KOPT-K1 (cell line): ENCODE data around the gene USP47.

ENCODE experiments used
- H3K27ac ChIP-seq: fragments of 200-600 bp; sonication (generic); 2 replicates; pipeline ENCODE4 v1.5.1; 2016; ENCODE audit warnings: antibody characterized with exemption, mild to moderate bottlenecking, low read depth, low read length; ENCODE audit not compliant: poor library complexity, severe bottlenecking
- H3K36me3 ChIP-seq: fragments of 200-600 bp; sonication (generic); 2 replicates; pipeline ENCODE4 v1.5.1; 2017; ENCODE audit warnings: antibody characterized with exemption, mild to moderate bottlenecking, low read length, moderate library complexity; ENCODE audit not compliant: insufficient read depth
- H3K9me3 ChIP-seq: fragments of 200-600 bp; sonication (generic); 2 replicates; pipeline ENCODE4 v1.5.1; 2017; ENCODE audit warnings: antibody characterized with exemption, low read length, mild to moderate bottlenecking; ENCODE audit not compliant: insufficient read depth, poor library complexity, severe bottlenecking

USP47 gene

GRCh38 chr11:11978792-11979487 lies 137.2 kb downstream of the USP47 start:
- Histone ChIP-seq H3K9me3 (no peaks in the 10 kb centered on the region), H3K36me3 (no peaks in the 10 kb centered on the region), H3K27ac (no peak overlapping the region)

DNA sequence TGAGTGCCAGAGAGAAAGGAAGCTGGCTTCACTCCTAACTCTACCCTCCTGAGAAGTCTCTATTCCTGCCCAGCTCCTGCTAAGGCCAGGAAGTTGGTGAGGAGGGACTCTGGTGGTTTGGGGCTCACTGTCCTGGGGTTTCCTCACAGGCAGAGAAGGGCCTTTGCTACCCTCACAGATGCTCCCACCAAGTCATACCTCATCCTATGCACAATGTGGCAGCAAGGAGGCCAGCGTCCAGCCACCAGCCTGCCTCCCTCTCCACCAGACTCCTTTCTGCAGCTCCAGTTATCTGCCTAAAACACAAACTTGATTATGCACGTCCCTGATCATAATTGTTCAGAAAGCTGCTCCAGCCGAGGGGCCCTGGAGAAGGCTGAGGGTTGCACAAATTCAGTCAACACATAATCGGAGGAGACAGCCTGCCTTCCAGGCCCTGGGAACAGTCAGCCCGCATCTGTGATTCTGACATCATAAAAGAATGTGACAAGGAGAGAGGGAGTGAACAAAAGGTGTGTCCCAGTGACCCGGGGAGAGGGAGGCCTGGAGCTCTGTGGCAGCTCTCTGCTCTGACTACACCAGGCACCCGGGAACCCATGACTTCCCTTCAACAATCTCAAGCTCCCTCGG lies 137.8 kb downstream of the USP47 start:
- Histone ChIP-seq H3K27ac (no peak overlapping the region), H3K9me3 (no peaks in the 10 kb centered on the region), H3K36me3 (no peaks in the 10 kb centered on the region)

DNA sequence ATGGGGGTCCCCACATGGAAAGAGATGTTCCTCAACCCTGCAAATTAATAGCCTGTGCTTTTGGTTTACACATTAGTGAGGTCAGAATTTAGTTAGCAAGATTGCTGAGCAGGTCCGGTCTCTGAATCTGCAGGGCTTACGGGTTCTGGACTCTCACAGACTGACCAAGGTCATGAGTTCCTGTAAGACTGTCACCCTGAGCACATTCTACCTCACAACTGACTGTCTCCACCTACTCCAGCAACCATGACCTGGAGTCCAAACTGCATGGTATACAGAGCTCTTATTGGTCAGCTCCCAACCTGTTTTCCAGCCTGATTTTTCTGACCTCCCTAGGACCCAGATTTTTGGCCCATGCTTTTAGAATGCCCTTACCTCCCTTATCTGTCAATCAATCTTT lies 138.4 kb downstream of the USP47 start:
- no peak overlapping the region for H3K27ac ChIP-seq
- no peaks in the 10 kb centered on the region for H3K36me3 ChIP-seq
- H3K9me3 ChIP-seq, result no peaks in the 10 kb centered on the region

DNA sequence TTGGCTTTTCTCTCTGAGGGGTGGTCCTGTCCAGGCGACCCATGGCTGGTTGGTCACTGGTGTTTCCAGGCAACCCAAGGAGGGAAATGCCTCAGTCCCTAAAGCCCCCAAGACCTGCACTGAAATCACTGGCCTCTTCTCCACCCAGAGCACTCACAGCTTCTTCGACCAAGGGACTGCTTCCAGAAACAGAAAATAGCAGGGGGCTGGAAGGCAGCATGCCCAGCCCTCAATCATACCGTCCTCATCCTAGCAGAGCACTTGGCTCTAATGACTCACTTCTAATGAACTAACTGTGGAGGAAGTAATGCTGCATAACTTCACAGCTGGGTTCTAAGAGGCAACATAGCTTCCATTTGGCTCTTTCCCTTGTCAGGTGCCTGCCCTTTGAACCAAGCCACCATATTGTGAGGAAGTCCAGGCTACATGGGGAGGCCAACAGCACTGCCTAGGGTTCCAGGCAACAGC lies 139.1 kb downstream of the USP47 start:
- Histone ChIP-seq H3K27ac (no peak overlapping the region), H3K36me3 (no peaks in the 10 kb centered on the region)

GRCh38 chr11:11981364-11981763 lies 139.6 kb downstream of the USP47 start:
- Histone ChIP-seq H3K27ac (no peak overlapping the region), H3K36me3 (no peaks in the 10 kb centered on the region), H3K9me3 (no peaks in the 10 kb centered on the region)

More for the DNA sequence above, 139.1 kb downstream of the USP47 start:
- H3K9me3 ChIP-seq, result no peaks in the 10 kb centered on the region

- no peak overlapping the region for H3K27ac ChIP-seq
- no peaks in the 10 kb centered on the region for H3K9me3 ChIP-seq
- no peaks in the 10 kb centered on the region for H3K36me3 ChIP-seq
Observed at GRCh38 chr11:11981840-11982239, 140.1 kb downstream of the USP47 start.

- Histone ChIP-seq H3K27ac (no peak overlapping the region), H3K36me3 (no peaks in the 10 kb centered on the region), H3K9me3 (no peaks in the 10 kb centered on the region)
Observed at GRCh38 chr11:11982461-11982860, 140.7 kb downstream of the USP47 start.

DNA sequence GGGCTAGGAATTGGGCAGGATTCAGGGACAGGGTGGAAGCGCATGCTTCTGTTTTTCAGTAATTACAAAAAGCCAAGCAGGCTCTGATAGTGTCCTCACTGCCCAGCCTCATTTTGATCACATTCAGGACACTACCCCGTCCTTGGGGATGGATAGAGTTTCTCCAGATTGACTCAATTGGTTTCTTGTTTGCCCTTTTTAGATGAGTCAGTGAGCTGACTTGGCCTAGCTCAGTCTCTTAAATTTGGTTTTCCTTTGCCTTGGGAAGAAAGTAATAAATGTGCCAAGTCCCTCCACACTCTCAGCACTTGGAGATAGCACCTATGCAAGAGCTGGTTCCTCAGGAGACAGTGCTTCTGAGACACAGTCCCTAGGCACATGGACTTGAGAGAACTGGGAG lies 141.2 kb downstream of the USP47 start:
- no peaks in the 10 kb centered on the region for H3K9me3 ChIP-seq
- H3K27ac ChIP-seq, result no peak overlapping the region
- no peaks in the 10 kb centered on the region for H3K36me3 ChIP-seq

DNA sequence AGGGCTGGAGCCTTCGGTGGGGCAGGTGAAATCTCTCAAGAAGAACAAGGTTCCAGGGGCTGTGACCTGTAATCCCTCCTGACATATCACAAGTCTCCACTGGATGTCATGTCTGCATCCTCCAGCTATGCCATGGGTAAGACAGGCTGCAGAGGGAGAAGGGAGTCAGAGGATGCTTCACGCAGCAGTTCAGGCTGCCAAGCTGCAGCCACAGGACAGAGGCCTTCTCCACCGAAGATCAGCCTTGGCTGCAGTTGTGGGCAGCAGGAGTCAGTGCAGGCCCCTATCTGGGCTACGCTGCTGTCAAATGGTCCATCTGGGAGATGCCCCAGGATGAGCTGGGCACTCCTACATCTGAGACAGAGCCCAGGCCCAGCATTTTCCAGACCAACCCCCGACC lies 141.7 kb downstream of the USP47 start:
- Histone ChIP-seq H3K27ac (no peak overlapping the region), H3K9me3 (no peaks in the 10 kb centered on the region), H3K36me3 (no peaks in the 10 kb centered on the region)

GRCh38 chr11:11984563-11984962 lies 142.8 kb downstream of the USP47 start:
- Histone ChIP-seq H3K27ac (no peak overlapping the region), H3K36me3 (no peaks in the 10 kb centered on the region)

GRCh38 chr11:11985016-11985715 lies 143.4 kb downstream of the USP47 start:
- Histone ChIP-seq H3K9me3 (no peaks in the 10 kb centered on the region), H3K27ac (no peak overlapping the region), H3K36me3 (no peaks in the 10 kb centered on the region)

More at GRCh38 chr11:11984563-11984962, 142.8 kb downstream of the USP47 start:
- H3K9me3 ChIP-seq, result no peaks in the 10 kb centered on the region

DNA sequence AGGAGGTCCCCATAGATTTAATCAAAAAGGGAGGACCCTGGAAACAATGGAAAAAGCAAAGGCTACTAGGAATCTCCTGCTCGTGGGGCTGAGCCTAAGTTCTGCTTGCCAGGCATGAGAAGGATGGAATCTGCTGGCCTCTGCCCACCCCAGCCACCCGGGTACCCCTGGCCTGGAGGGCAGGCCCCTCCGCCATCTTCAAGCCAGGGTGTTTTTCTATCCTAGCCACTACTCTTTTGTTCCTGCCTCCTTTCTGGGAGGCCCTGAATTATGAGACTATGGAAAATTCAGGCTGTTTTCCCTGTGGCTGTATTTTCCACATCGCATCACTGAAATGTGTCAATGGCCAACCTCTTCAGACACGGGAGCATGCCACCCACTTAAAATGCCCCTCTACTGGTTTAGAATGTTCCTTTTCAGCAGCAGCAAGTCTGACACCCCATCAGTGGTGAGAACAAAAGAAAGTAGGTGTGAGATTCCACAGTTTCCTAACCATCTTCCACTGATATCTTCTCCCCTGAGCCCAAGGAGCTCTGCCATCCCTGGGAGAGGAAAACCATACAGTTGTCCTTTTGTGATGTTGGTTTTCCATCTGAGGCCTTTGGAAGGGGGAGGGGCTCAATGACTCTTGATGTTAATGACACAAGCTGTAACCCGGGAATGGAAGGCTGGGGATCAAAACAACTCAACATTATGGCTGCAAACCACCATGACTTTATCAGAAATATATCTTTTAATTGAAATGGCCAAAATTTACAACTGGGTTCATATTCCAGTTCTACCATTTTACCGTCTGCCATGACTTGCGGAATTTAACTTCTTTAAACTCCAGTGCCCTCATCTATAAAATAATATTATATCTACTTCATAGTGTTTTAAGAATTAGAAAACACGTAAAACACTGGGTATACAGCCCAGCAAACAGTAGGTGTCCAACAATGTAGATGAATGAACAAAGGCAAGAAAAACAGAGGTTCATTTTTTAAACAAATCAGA lies 144.5 kb downstream of the USP47 start:
- H3K27ac ChIP-seq, result no peak overlapping the region
- H3K36me3 ChIP-seq, result no peaks in the 10 kb centered on the region
- H3K9me3 ChIP-seq, result no peaks in the 10 kb centered on the region

DNA sequence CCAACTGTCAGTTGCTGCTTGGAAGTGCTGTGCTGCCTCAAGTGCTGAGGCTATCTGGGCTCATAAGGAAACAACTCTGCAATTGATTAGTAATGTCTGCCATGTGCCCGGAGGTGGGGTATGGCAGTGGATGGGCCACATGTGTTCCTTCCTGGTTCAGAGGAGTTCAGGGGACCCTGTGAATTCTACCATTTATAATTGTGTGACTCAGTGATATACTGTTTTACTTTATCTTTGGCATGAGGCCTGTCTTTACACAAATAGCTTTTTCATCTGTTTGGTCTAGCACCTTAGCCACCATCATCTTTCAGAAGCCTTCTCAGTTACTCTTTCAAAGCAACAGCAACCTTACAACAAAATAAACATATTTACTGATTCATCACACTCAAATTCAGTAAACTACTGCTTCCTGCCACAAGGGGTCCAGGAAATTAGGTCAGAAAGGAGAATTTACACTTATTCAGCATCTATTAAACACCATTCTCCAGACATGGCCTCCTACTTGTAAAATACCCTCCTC lies 145.8 kb downstream of the USP47 start:
- Histone ChIP-seq H3K27ac (no peak overlapping the region), H3K36me3 (no peaks in the 10 kb centered on the region), H3K9me3 (no peaks in the 10 kb centered on the region)

DNA sequence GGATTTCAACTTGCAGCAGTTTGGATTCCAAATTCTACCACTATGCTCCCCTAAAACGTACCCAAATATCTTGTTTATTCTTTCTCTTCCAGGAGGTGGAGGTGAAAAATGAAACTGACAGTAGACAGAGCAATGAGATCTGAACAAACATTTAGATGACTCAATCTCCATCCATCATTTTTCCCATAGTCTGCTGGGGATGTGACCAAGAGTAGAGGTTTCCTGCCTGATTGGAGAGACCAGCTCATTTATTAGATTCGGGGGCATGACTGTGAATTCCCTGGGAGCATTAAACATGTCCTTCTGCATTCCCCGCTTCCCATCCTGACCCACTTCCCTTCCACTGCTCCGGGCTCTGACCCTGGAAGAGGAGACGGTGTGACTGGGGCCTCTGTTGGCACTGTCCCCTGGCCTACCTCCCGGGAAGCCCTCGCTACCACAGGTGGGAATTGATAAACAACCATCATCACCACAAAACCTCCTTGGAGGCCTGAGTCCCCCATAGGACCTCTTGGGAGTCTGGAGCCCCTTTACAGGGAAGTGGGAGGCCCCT lies 146.4 kb downstream of the USP47 start:
- no peaks in the 10 kb centered on the region for H3K9me3 ChIP-seq
- H3K27ac ChIP-seq, result no peak overlapping the region
- H3K36me3 ChIP-seq, result no peaks in the 10 kb centered on the region
